ENCODE measurements around the gene ADGRL3.

DNA sequence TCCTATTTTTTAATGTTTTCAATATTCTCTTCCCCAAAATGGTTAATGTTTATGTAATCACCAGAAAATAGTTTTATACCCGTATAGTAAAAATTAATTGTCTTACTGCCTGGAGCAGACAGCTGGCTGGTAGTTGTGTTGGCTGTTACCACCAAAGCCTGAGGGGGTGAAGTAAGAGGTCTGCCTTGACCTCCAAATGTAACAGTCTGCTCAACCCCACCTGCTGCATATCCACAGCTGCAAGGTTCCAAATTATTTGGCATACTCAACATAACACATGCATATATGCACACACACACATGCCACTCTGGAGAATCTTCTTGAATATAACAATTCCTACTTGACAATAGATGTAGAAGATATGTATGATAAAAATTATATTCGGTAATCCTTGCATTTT, 624.3 kb downstream of the ADGRL3 start:
- TF ChIP-seq, protein P1, sequence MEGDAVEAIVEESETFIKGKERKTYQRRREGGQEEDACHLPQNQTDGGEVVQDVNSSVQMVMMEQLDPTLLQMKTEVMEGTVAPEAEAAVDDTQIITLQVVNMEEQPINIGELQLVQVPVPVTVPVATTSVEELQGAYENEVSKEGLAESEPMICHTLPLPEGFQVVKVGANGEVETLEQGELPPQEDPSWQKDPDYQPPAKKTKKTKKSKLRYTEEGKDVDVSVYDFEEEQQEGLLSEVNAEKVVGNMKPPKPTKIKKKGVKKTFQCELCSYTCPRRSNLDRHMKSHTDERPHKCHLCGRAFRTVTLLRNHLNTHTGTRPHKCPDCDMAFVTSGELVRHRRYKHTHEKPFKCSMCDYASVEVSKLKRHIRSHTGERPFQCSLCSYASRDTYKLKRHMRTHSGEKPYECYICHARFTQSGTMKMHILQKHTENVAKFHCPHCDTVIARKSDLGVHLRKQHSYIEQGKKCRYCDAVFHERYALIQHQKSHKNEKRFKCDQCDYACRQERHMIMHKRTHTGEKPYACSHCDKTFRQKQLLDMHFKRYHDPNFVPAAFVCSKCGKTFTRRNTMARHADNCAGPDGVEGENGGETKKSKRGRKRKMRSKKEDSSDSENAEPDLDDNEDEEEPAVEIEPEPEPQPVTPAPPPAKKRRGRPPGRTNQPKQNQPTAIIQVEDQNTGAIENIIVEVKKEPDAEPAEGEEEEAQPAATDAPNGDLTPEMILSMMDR (IDR thresholded peaks at IDR 0.05) = no peak
- TF ChIP-seq POLR2AphosphoS5 (IDR thresholded peaks at IDR 0.05) = no peak

Data from esophagus muscularis mucosa (tissue), 3 donors.